ENCODE results near the gene ACAP3.
A peak's percentile ranks its signal among the peaks of the same experiment; 100 is the strongest.

ACAP3 gene

GRCh38 chr1:1344655-1345361 is 37.1 kb upstream of the ACAP3 start:
- DNase-seq (ENCODE audit: low spot score): peak; percentile 72

GRCh38 chr1:1343811-1344421 is 36.2 kb upstream of the ACAP3 start:
- no peak for DNase-seq (ENCODE audit: low spot score)

- DNase-seq (ENCODE audit: low spot score): no peak
Observed at GRCh38 chr1:1342584-1343115, 34.9 kb upstream of the ACAP3 start.

GRCh38 chr1:1342061-1342562 is 34.4 kb upstream of the ACAP3 start:
- no peak for DNase-seq (ENCODE audit: low spot score)

GRCh38 chr1:1341549-1342021 is 33.9 kb upstream of the ACAP3 start:
- no peak for DNase-seq (ENCODE audit: low spot score)

GRCh38 chr1:1340791-1341548 is 33.2 kb upstream of the ACAP3 start:
- no peak for DNase-seq (ENCODE audit: low spot score)

GRCh38 chr1:1340185-1340584 is 32.5 kb upstream of the ACAP3 start:
- no peak for DNase-seq (ENCODE audit: low spot score)

- no peak for DNase-seq (ENCODE audit: low spot score)
Observed at GRCh38 chr1:1338278-1338677, 30.5 kb upstream of the ACAP3 start.

- peak; percentile 97 for DNase-seq (ENCODE audit: low spot score)
Observed at GRCh38 chr1:1337793-1338147, 30.0 kb upstream of the ACAP3 start.

GRCh38 chr1:1336931-1337792 is 29.4 kb upstream of the ACAP3 start:
- DNase-seq (ENCODE audit: low spot score): no peak

GRCh38 chr1:1336446-1336845 is 28.7 kb upstream of the ACAP3 start:
- DNase-seq (ENCODE audit: low spot score): no peak

- no peak for DNase-seq (ENCODE audit: low spot score)
Observed at GRCh38 chr1:1335792-1336248, 28.1 kb upstream of the ACAP3 start.

GRCh38 chr1:1335283-1335682 is 27.6 kb upstream of the ACAP3 start:
- no peak for DNase-seq (ENCODE audit: low spot score)

GRCh38 chr1:1334835-1335234 is 27.1 kb upstream of the ACAP3 start:
- peak; percentile 96 for DNase-seq (ENCODE audit: low spot score)

- no peak for DNase-seq (ENCODE audit: low spot score)
Observed at GRCh38 chr1:1333551-1334241, 26.0 kb upstream of the ACAP3 start.

GRCh38 chr1:1332774-1333480 is 25.2 kb upstream of the ACAP3 start:
- no peak for DNase-seq (ENCODE audit: low spot score)

- no peak for DNase-seq (ENCODE audit: low spot score)
Observed at GRCh38 chr1:1332031-1332755, 24.5 kb upstream of the ACAP3 start.

GRCh38 chr1:1331068-1331965 is 23.6 kb upstream of the ACAP3 start, which contains the start of gene TAS1R3:
Gene TAS1R3 (plus strand): TSS chr1:1331280. CDS start chr1:1331346, 66 bp downstream.
- no peak for DNase-seq (ENCODE audit: low spot score)
